ACHN (cell line): Measurements from ENCODE around the gene CKAP4.
"Not testable (repeated sequence)": the region's sequence is repeated elsewhere in the genome, so short reads cannot be mapped to it uniquely, and the experiment has no call there.

Experiments
- DNase-seq: peaks from one replicate; pipeline ENCODE4 v3.0.0-alpha.2; 2015
- in situ Hi-C: cut with HindIII; loops from 2 replicates; pipeline ENCODE4 v1.10.0; 2017; ENCODE audit warnings: low sequenced_read_pairs, low pct_ligation_motif_present, low pct_unique_long_range_greater_than_20kb

Gene CKAP4, protein sequence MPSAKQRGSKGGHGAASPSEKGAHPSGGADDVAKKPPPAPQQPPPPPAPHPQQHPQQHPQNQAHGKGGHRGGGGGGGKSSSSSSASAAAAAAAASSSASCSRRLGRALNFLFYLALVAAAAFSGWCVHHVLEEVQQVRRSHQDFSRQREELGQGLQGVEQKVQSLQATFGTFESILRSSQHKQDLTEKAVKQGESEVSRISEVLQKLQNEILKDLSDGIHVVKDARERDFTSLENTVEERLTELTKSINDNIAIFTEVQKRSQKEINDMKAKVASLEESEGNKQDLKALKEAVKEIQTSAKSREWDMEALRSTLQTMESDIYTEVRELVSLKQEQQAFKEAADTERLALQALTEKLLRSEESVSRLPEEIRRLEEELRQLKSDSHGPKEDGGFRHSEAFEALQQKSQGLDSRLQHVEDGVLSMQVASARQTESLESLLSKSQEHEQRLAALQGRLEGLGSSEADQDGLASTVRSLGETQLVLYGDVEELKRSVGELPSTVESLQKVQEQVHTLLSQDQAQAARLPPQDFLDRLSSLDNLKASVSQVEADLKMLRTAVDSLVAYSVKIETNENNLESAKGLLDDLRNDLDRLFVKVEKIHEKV

DNA sequence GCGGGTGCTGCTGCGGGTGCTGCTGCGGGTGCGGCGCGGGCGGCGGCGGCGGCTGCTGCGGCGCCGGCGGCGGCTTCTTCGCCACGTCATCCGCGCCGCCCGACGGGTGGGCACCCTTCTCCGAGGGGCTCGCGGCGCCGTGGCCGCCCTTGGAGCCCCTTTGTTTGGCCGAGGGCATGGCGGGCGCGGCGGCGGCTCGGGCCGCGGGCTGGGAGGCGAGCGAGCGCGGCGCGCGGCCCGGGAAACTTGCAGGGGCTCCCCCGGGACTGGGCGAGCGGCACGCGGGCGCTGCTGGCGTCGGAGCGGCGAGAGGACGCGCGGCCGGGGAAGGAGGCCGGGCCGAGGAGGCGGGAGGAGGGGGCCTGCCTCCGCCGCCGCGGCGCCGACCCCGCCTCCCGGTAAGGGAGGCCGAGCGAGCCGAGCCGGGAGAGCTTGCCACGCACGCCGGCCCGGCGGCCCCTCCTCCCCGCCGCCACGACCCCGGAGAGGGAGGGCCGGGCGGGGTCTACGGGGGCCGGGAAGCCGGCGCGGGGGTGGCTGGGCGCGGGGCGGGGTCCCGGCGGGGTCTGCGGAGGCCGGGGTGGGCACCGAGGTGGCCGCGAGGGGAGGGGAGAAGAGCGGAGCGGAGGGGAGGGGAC lies at the start of gene CKAP4:
Gene CKAP4 (minus strand): TSS at position 347 of the 638 bp plus-strand sequence. CDS start 169 bp downstream, at position 178.
- in situ Hi-C loops, result no loop called here
- peak; percentile 88 for DNase-seq

DNA sequence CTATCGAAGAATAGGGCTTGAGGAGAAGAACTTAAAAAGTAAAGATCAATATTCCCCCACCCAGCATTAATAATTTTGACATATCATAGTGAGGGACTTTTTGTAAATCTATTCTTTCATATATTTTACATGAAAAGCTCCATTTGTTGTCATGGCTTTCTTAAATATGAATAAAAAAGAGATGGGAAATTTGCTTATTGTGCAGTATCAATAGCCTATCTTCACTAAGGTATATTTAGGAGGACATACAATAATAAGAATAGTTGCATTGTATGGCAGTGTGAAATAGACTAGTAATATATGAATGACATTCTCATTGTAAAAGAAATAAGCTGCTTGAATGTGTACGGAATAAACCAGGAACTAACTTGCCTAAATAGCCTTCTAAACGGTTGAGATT lies 49.3 kb upstream of the CKAP4 start:
- in situ Hi-C loops, result no loop called here
- no peak for DNase-seq

DNA sequence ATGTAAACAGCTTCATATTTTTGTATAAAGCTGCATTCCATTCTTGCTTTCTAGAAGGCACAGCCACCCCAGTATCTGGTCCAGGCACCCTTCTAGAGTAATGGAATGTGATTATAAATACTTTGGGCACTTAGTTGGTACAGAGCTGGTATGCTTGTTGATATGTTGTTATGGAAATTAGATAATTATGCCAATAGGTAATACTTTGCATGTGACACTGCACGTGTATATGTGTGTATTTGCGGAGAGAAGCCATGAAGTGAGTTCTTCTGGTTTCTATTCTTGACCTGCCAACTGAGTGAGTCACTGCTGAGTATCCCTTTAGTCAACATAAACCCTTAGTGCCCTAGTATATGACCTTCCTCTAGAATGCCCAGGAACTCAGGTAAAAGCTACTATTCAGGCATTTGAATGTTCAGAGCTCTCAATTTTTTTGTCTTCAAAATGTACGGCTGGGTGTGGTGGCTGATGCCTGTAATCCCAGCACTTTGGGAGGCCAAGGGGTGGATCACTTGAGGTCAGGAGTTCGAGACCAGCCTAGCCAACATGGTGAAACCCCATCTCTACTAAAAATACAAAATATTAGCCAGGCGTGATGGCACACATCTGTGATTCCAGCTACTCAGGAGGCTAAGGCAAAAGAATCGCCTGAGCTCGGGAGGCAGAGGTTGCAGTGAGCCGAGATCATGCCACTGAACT lies 48.5 kb upstream of the CKAP4 start:
- DNase-seq, result peak; percentile 57
- in situ Hi-C loops, result no loop called here

DNA sequence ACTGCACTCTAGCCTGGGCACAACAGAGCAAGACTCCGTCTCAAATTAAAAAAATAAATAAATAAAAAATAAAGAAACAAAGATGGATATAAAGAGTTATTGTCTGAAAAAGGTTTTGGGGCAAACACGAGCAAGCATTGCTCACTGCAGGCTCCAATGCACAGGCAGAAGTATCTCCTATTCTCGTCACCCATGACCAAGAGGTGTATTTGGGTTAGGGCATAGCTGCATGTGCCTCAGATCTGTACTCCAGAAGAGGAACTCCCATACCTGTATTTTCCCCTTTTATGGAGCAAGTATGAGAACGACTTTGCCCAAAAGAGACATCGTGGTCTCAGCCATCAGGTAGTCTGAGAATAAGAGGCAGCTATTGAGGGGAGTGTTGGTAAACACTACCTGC lies 44.5 kb upstream of the CKAP4 start:
- in situ Hi-C loops, result no loop called here

DNA sequence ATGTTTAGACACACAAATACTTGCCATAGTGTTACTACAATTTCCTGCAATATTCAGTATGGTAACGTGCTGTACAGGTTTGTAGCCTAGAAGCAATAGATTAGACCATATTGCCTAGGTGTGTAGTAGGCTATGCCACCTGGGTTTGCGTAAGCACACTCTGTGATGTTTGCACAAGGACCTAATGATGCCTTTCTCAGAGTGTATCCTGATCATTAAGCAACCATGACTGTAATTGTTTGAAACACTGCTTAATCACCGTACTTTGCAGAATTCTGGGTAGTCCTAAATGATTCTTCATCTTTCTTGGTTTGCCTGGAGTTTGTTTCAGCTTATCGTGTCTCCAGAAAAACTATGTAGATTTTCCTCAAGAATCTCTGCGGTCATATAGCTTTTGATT lies 43.5 kb upstream of the CKAP4 start:
- in situ Hi-C loops, result no loop called here
- no peak for DNase-seq

More for the DNA sequence above, 44.5 kb upstream of the CKAP4 start:
- DNase-seq, result no peak

DNA sequence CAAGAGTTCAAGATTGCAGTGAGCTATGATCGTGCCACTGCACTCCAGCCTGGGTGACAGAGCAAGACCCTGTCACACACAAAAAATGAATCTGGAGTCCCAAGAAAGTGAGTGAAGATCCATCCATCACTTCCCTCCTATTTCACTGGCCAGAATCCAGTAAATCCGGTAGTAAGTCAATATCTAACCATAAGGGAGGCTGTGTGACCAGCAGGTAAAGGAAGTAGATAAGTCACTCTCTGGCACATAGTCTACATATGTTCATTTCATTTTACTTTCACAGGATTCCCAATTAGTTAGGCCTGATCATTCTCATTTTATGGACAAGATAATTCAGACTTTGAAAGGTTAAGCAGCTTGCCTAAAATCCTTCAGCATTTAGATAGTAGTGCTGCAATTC lies 42.8 kb upstream of the CKAP4 start:
- in situ Hi-C loops, result no loop called here
- DNase-seq, result no peak

DNA sequence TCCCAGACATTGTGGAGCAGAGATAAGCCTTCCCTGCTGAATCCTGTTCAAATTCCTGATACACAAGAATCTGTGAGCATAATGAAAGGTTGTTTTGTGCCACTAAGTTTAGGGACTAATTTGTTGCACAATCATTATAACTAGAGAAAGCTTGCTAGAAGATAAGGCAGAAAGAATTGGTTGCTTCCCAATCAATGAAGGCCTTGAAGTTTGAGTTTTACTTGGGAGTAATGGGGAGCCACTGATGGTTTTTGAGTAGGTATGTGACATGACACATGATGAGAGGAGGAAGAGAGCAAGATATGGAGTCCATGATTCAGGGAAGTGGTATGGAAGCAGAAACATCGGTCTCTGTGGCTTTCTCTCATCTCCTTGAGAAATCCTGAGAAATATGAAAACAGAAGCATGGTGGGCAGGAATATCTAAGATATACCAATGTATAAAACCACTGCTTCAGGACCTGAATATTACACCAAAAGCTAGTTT lies 41.4 kb upstream of the CKAP4 start:
- in situ Hi-C loops, result no loop called here
- no peak for DNase-seq

DNA sequence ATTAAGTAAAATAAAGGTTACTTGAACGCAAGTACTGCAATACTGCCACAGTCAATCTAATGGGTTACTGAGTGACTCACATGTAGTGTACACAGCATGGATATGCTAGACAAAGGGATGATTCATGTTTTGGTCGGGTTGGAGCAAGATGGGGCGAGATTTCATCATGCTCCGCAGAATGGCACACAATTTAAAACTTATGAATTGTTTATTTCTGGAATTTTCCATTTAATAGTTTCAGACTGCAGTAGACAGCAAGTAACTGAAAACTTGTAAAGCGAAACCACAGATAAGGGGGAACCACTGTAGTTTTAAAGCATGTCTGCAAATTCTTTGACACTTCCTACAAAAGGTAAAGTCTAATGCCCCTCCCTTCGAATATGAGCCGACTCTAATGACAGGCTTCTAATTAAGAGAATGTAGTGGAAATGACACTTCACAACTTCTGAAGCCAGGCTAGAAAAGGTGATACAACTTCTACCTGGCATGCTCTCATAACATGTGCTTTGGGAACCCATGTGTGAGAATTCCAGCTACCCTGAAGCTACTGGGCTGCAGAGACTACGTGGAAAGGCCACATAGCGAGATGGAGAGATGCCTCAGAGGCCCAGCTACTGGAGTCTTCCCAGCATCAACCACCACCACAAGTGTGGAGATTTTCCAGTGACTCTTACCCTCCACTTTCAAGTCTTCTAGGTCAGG lies 40.8 kb upstream of the CKAP4 start:
- DNase-seq, result peak; percentile 85

DNA sequence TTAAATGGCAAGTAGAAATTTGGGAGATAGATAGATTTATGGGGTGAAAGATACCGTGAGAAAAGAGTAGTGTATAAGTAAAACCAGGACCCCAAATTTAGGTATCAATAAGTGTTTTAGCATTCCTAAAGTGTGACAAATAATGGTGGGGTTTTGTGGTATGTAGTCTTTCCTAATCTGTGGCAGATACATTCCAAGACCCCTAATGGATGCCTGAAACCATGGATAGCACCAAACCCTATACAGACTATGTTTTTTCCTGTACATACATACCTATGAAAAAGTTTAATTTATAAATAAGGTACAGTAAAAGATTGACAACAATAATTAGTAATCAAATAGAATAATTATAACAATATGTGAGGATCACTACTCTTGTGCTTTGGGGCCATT lies 40.3 kb upstream of the CKAP4 start:
- in situ Hi-C loops, result no loop called here
- no peak for DNase-seq

More for the DNA sequence above, 40.8 kb upstream of the CKAP4 start:
- in situ Hi-C loops, result no loop called here

DNA sequence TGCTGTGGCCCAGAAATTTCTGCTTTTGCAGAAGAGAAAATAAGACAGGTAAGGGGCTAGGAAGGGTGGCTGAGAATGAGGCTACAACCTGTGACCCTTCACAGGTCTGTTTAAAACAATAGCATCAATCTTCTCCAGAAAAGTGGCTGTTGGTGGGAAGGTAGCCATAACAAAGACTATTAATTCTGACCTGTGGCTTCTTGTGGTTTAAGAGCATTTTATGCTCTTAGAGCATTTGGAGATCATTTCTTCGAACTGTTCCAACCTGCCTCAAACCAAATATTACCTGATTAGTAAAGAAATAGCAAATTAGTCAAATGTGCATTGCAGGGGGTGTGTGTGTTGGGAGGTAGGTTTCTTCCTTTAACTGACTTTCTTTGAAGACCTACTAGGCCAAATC lies 39.5 kb upstream of the CKAP4 start:
- in situ Hi-C loops, result no loop called here
- no peak for DNase-seq

DNA sequence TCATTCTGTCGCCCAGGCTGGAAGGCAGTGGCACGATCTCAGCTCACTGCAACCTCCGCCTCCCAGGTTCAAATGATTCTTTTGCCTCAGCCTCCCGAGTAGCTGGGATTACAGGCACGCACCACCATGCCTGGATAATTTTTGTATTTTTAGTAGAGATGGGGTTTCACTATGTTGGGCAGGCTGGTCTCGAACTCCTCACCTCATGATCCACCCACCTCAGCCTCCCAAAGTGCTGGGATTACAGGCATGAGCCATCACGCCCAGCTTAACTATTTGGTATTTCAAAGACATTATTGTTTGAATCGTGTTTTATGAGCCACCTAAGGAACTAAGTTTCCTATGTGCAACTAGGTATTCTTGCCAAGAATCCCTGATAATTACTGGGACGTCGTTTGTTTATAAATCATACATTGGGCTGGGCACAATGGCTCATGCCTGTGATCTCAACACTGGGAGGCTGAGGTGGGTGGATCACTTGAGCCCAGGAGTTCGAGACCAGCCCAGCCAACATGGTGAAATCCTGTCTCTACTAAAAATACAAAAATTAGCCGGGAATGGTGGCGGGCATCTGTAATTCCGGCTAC lies 38.8 kb upstream of the CKAP4 start:
- in situ Hi-C loops, result not testable (repeated sequence)

DNA sequence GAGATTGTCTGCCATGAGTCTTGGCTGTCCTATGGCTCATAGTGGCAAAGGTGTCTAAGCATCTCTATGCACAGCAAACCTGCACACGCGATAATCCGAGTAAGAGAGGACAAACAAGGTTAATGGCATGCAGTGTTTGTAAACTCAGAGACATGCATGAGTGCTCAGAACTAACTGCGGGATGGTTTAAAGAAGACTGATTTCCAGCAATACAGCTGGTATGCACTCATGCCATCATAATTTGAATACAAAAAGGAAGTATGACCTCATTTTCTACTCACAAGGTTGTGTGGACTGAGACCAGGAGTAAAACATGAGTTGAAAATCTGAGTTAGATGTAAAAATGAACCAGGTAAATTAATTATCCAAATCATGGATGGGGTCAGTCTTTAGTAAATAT lies 38.2 kb upstream of the CKAP4 start:
- in situ Hi-C loops, result no loop called here
- no peak for DNase-seq

More for the DNA sequence above, 38.8 kb upstream of the CKAP4 start:
- not testable (repeated sequence) for DNase-seq

DNA sequence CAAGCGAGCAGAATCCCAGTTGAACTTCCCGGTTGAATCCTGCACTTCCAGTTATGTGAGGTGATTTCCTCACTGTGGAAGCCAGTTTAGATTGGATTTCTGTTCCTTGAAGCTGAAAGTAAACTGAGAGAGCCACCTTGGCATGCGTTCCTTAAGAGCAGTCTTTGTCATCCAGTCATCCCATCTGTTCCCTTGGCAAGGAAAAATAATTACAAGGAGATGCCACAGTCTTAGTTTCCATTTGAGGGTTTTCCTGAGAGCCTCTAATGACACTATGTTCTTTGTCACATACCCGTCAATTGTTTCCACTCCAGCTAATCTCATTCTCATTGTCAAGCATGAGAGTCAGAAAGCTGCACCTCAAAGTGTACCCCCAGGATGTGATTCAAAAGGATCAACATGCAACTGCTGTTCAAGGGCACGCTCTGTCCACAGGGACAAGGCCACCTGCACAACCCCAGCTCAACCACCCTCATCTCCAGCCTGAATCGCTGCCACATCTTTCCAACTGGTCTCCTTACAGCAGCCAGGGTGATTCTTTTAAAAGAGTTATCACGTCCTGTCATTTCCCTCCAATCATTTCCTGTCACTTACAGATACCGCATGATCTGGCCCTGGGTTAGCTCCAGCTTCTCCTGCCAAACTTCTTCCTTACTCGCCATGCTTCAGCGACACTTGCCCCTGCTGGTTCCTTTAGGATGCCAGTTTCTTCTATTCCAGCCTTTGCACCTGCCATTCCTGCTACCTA lies 36.7 kb upstream of the CKAP4 start:
- no peak for DNase-seq
- in situ Hi-C loops, result no loop called here

DNA sequence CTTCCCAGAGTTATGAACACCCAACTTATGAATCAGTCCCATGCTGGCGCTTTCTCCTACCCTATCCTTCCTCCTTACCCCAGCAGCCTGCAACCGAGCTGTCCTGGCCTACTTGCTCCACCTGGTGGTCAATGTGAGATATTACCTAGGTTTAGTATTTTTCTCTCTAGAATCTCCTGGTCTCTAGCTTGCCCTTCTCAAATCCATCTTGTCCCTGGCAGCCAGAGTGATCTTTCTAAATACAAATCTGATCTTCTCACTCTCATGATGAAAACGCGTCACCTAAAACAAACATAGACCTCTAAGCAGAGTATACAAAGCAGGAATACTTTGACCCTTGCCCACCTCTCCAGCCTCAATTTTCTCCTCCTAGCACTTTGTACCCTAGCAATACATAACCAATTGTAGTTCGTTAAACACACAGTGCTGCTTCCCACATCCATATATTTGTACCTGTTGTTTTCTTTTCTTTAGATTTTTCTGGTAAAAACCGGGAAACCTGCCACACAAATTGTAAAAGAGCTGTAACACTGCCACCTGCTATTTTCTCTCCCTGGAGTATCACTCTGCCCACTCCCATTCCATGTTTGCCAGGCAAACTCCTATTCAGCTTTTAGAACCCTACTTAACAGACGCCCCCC lies 34.8 kb upstream of the CKAP4 start:
- in situ Hi-C loops, result no loop called here
- DNase-seq, result peak; percentile 73

DNA sequence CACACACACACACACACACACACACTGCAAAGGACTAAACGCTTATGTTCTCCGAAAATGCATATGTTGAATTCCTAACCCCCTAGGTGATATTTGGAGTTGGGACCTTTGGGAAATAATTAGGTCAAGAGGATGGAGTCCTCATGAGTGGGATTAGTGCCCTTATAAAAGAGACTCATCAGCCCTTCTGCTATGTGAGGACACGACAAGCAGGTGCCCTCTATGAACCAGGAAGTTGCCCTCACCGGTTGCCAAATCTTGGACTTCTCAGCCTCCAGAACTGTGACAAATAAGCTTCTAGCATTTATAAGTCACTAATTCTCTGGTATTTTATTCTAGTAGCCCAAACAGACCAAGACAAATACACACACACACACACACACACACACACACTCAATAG lies 34.0 kb upstream of the CKAP4 start:
- DNase-seq, result no peak
- in situ Hi-C loops, result no loop called here

DNA sequence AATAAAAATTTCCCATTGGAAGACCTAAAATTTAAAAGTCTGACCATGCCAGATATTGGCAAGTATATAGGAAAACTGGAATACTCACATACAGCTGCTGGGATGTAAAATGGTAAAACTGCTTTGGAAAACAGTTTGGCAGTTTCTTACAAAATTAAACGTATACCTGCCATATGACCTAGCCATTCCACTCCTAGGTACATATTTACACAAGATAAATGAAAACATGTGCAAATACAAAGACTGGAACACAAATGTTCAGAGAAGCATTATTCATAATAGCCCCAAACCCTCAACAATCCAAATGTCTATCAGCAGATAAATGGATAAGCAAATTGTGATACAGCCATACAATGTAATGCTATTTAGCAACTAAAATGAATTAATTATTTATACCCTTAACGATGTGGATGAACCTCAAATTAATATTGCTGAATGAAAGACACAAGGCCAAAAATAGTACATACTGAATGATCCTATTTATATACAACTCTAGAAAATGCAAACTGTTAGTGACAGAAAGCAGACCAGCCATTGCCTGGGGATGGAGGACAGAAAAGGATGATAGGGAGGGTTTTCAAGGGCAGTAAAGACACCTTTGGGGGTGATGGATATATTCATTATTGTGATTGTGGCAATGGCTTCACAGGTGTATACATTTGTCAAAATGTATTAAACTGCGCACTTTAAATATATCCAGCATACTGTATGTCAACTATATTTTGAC lies 33.4 kb upstream of the CKAP4 start:
- DNase-seq, result no peak

More for the DNA sequence above, 33.4 kb upstream of the CKAP4 start:
- in situ Hi-C loops, result no loop called here
